H1 (cell line): Measurements from ENCODE around the gene FREM1. TPM values are rescaled to one million over a fixed set of nuclear protein-coding genes. Genes with fewer than 3 reads are reported as not detected.

Experiments
- HDAC6 ChIP-seq: IDR thresholded peaks from one replicate; pipeline ENCODE4 v1.7.1; 2012; ENCODE audit warnings: low read depth, mild to moderate bottlenecking, inconsistent platforms, low read length, moderate library complexity
- polyA plus RNA-seq, 7 experiments: library from polyadenylated mRNA; depleted of rRNA in 3 of 7; stranded (reverse) in 5 of 7; unstranded in 2 of 7; fragments of >200 nt in 5 of 7; fragments of 200-250 nt in 2 of 7; gene quantifications; 1 replicate in 5 of 7; 2 replicates in 1 of 7; 4 replicates in 1 of 7; pipeline versions ENCODE4 v1.2.1 to v1.2.3, GENCODE V29; 2011 to 2013; ENCODE audit warnings: missing spikeins in 2 of 7, mixed read lengths in 2 of 7
- total RNA-seq: library from RNA; stranded (reverse); fragmentation: NEBNext Ultra II Directional; extraction: Animal tissue kit (Norgen Biotek cat#: 25700); gene quantifications from 2 replicates; pipeline ENCODE4 v1.2.1, GENCODE V29; 2021

FREM1 gene
- total and polyA plus RNA-seq, 2 of the 8 experiments (the other 6 are each of a cell fraction or from before 2014, with no cell fraction given), result 2.6 to 3.1 TPM

DNA sequence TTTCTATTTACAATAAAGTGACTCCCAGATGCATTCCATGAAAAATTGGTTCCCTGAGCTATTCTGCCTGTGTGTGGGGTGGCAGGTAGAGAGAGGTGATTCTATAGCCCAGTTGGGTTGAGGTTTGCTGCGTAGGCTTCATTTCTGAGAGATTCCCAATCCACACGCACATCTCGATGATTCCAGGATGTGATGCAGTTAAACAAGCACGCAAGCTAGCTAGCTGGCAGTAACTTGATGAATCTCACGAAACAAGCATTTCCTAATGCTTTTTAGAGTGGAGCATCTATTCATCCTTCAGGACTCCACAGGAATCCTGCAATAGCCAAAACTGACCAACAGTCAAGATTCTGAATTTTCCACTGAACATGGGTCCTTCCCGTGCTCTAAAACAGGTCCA lies 143.9 kb downstream of the FREM1 start (continued):
- TF ChIP-seq HDAC6, result no peak
